ENCODE measurements around the gene SLC16A5. TPM values are rescaled to one million over a fixed set of nuclear protein-coding genes. Genes with fewer than 3 reads are reported as not detected.
"Not testable (repeated sequence)": the region's sequence is repeated elsewhere in the genome, so short reads cannot be mapped to it uniquely, and the experiment has no call there.

The SLC16A5 gene, protein sequence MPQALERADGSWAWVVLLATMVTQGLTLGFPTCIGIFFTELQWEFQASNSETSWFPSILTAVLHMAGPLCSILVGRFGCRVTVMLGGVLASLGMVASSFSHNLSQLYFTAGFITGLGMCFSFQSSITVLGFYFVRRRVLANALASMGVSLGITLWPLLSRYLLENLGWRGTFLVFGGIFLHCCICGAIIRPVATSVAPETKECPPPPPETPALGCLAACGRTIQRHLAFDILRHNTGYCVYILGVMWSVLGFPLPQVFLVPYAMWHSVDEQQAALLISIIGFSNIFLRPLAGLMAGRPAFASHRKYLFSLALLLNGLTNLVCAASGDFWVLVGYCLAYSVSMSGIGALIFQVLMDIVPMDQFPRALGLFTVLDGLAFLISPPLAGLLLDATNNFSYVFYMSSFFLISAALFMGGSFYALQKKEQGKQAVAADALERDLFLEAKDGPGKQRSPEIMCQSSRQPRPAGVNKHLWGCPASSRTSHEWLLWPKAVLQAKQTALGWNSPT
- polyA plus RNA-seq (2013) = 18.8 and 19.2 TPM in 2 replicates

DNA sequence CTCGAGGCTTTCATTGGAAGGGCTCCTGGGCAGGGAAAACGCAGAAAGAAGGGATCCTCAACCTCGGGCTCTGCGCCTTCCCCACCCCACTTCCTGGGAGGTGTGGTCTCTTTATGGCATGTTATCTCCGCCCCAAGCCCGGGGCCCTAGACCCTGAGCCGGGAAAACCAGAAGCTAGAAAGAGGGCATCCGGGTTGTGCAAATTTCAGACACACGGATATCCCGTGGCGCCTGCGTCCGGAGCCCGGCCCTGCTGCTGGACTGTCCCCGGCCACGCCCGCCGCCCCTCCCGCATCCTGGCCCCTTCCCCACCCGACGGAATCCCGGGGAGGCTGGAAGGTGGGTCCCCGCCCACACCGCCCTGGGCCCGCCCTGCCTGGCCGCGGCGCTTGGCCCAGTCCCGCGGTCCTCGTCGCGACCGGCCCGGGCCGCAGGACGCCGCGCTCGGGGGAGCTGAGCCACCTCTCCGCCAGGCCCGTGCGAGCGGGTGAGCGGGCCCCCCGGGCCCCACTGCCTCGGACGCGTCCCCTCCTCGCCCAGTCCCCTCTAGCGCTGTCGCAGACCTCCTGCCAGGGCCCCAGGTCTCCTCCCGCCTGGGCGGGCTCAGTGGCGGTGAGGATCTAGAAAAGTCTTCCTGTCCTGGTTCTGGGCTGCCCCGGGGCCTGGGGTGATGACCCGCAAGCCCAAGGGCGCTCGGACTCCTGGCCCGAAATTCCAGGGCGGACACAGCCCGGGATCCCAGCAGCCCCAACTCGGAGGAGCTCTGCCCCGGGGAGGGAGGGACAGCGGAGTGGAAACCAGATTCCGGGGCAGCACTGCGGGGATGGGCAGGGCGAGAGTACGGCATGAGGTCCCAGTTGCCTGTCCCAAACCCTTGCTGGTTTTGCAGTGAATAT is at the start of gene SLC16A5:
Gene SLC16A5, plus strand, starts transcription at position 397 of the 896 bp plus-strand sequence. CDS start 5,683 bp downstream, outside the sequence.
- no CpG with 5 or more reads among the region's 69 CpGs for WGBS (ENCODE audit: extremely low coverage, insufficient coverage, insufficient read length)
- no peaks in the 10 kb centered on the region for H3K36me3 ChIP-seq (ENCODE audit: control insufficient read depth in 1 of 2, insufficient read depth in 2 of 2, low read length in 2 of 2)
- peak within 1 kb of the TSS; percentile 96 for H2AK5ac ChIP-seq (ENCODE audit: low read length)
- H2BK5ac ChIP-seq (ENCODE audit: low read depth, low read length, poor library complexity) = peak within 1 kb of the TSS; percentile 99
- H3K4me2 ChIP-seq (ENCODE audit: low read length) = peak within 1 kb of the TSS; percentile 66
- peak within 1 kb of the TSS; percentile 91 for H2BK12ac ChIP-seq (ENCODE audit: low read length)
- H3K23ac ChIP-seq (ENCODE audit: low read length) = no peak within 1 kb of the TSS
- peak within 1 kb of the TSS; percentile 78 for H3K4me3 ChIP-seq (ENCODE audit: low read depth, low read length)
- peak within 1 kb of the TSS; percentile 99 for H3K14ac ChIP-seq (ENCODE audit: low read length)
- H3K27ac ChIP-seq (ENCODE audit: low read depth, low read length) = peak within 1 kb of the TSS; percentile 100
- H3K27me3 ChIP-seq (ENCODE audit: insufficient read depth, low read length) = no peaks in the 10 kb centered on the region
- peak within 1 kb of the TSS; percentile 98 for H3K18ac ChIP-seq (ENCODE audit: low read length)
- peak within 1 kb of the TSS; percentile 99 for H4K12ac ChIP-seq (ENCODE audit: low read depth, low read length)
- peak within 1 kb of the TSS; percentile 93 for H3K9ac ChIP-seq (ENCODE audit: low read length)
- peaks cover 23% of the 10 kb centered on the region for H3K79me1 ChIP-seq (ENCODE audit: low read length)
- H3K4ac ChIP-seq (ENCODE audit: low read depth, low read length) = peak within 1 kb of the TSS; percentile 97
- H3K4me1 ChIP-seq (ENCODE audit: control insufficient read depth in 1 of 2, insufficient read depth in 2 of 2, low read length in 2 of 2) = peaks cover 44 to 51% of the 10 kb centered on the region in 2 experiments
- H2AFZ ChIP-seq (ENCODE audit: insufficient read depth, low read length, poor library complexity) = peak within 1 kb of the TSS; percentile 84
- no peaks in the 10 kb centered on the region for H3K9me3 ChIP-seq (ENCODE audit: insufficient read depth, low read depth, low read length)
- peak; percentile 97 for DNase-seq
- H2BK120ac ChIP-seq (ENCODE audit: insufficient read depth, low read length, poor library complexity) = peak within 1 kb of the TSS; percentile 98
- H4K91ac ChIP-seq (ENCODE audit: low read depth, low read length) = peak within 1 kb of the TSS; percentile 100
- peaks cover 17% of the 10 kb centered on the region for H3K79me2 ChIP-seq (ENCODE audit: control insufficient read depth, insufficient read depth, low read length, poor library complexity)
- peak within 1 kb of the TSS; percentile 99 for H4K8ac ChIP-seq (ENCODE audit: low read depth, low read length)

DNA sequence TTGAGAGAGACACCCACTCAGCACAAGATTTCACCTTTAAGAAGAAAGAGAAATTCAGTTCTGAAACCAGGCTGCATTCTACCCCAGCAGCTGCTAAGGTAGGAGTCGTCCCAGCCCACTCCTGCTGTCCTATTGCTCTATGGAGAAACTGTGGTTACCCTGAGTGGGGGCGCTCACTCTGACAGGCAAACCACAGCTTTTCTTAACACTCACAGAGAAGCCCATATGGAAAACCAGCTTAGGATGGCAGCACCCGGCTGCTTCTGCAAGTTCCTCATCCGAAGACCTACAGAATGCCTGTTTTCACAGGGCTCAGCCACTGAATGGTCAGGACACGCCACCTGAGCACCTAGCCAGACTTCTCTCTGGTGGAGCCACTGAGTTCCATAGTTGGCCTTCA is 48.5 kb upstream of the SLC16A5 start:
- H3K9ac ChIP-seq (ENCODE audit: low read length) = no peak overlapping the region
- no peak overlapping the region for H2BK12ac ChIP-seq (ENCODE audit: low read length)
- no CpG with 5 or more reads among the region's 5 CpGs for WGBS (ENCODE audit: extremely low coverage, insufficient coverage, insufficient read length)
- no peak overlapping the region for H2AFZ ChIP-seq (ENCODE audit: insufficient read depth, low read length, poor library complexity)
- H4K91ac ChIP-seq (ENCODE audit: low read depth, low read length) = no peak overlapping the region
- H3K23ac ChIP-seq (ENCODE audit: low read length) = no peak overlapping the region
- H4K12ac ChIP-seq (ENCODE audit: low read depth, low read length) = no peak overlapping the region
- peaks cover 8% of the 10 kb centered on the region for H3K79me1 ChIP-seq (ENCODE audit: low read length)
- H2AK5ac ChIP-seq (ENCODE audit: low read length) = no peak overlapping the region
- H2BK120ac ChIP-seq (ENCODE audit: insufficient read depth, low read length, poor library complexity) = no peak overlapping the region
- H3K79me2 ChIP-seq (ENCODE audit: control insufficient read depth, insufficient read depth, low read length, poor library complexity) = peaks cover 5% of the 10 kb centered on the region
- no peak overlapping the region for H3K27ac ChIP-seq (ENCODE audit: low read depth, low read length)
- DNase-seq = no peak
- no peak overlapping the region for H3K14ac ChIP-seq (ENCODE audit: low read length)
- H4K8ac ChIP-seq (ENCODE audit: low read depth, low read length) = no peak overlapping the region
- H3K27me3 ChIP-seq (ENCODE audit: insufficient read depth, low read length) = no peaks in the 10 kb centered on the region
- H3K4me2 ChIP-seq (ENCODE audit: low read length) = no peak overlapping the region
- no peak overlapping the region for H3K18ac ChIP-seq (ENCODE audit: low read length)
- H3K36me3 ChIP-seq (ENCODE audit: control insufficient read depth in 1 of 2, insufficient read depth in 2 of 2, low read length in 2 of 2) = peaks cover 20 to 31% of the 10 kb centered on the region in 2 experiments
- no peak overlapping the region for H3K4ac ChIP-seq (ENCODE audit: low read depth, low read length)
- peaks cover 0 to 6% of the 10 kb centered on the region in 2 experiments for H3K4me1 ChIP-seq (ENCODE audit: control insufficient read depth in 1 of 2, insufficient read depth in 2 of 2, low read length in 2 of 2)
- no peak overlapping the region for H2BK5ac ChIP-seq (ENCODE audit: low read depth, low read length, poor library complexity)
- H3K4me3 ChIP-seq (ENCODE audit: low read depth, low read length) = no peak overlapping the region
- H3K9me3 ChIP-seq (ENCODE audit: insufficient read depth, low read depth, low read length) = peaks cover 1% of the 10 kb centered on the region

DNA sequence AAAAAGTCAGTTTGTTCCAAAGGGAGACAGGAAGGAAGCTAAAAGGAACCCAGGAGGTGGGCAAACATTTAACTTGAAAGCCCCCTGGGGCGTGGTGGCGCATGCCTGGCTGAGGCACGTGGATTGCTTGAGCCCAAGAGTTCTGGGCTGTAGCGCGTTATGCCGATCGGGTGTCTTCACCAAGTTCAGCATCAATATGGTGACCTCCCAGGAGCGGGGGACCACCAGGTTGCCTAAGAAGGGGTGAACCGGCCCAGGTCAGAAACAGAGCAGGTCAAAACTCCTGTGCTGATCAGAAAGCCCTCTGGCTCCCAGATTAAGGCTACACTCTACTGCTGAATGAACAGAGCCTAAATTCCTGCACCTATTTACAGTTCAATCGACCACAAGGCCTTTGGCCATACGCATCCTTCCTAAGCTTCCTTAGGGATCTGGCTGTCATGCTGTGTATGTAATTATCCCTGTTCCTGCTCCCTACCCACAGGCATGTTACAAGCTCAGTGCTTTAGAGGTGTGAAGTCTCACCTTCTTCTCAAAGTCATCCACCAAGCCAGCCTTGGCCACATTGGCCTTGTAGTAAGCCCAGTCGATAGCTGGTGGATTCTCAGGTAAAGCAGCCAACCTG is 46.0 kb upstream of the SLC16A5 start:
- H2BK120ac ChIP-seq (ENCODE audit: insufficient read depth, low read length, poor library complexity) = no peak overlapping the region
- no peak overlapping the region for H3K27ac ChIP-seq (ENCODE audit: low read depth, low read length)
- no CpG with 5 or more reads among the region's 12 CpGs for WGBS (ENCODE audit: extremely low coverage, insufficient coverage, insufficient read length)
- H4K12ac ChIP-seq (ENCODE audit: low read depth, low read length) = no peak overlapping the region
- no peak overlapping the region for H4K8ac ChIP-seq (ENCODE audit: low read depth, low read length)
- H3K4me3 ChIP-seq (ENCODE audit: low read depth, low read length) = no peak overlapping the region
- H3K14ac ChIP-seq (ENCODE audit: low read length) = no peak overlapping the region
- DNase-seq = no peak
- H3K9ac ChIP-seq (ENCODE audit: low read length) = no peak overlapping the region
- no peak overlapping the region for H2AFZ ChIP-seq (ENCODE audit: insufficient read depth, low read length, poor library complexity)
- no peaks in the 10 kb centered on the region for H3K27me3 ChIP-seq (ENCODE audit: insufficient read depth, low read length)
- H2BK5ac ChIP-seq (ENCODE audit: low read depth, low read length, poor library complexity) = no peak overlapping the region
- no peak overlapping the region for H3K23ac ChIP-seq (ENCODE audit: low read length)
- H3K4me2 ChIP-seq (ENCODE audit: low read length) = no peak overlapping the region
- H3K4ac ChIP-seq (ENCODE audit: low read depth, low read length) = no peak overlapping the region
- peaks cover 4% of the 10 kb centered on the region for H3K79me1 ChIP-seq (ENCODE audit: low read length)
- peaks cover 2% of the 10 kb centered on the region in 2 experiments for H3K4me1 ChIP-seq (ENCODE audit: control insufficient read depth in 1 of 2, insufficient read depth in 2 of 2, low read length in 2 of 2)
- H4K91ac ChIP-seq (ENCODE audit: low read depth, low read length) = no peak overlapping the region
- peaks cover 18 to 31% of the 10 kb centered on the region in 2 experiments for H3K36me3 ChIP-seq (ENCODE audit: control insufficient read depth in 1 of 2, insufficient read depth in 2 of 2, low read length in 2 of 2)
- H3K79me2 ChIP-seq (ENCODE audit: control insufficient read depth, insufficient read depth, low read length, poor library complexity) = peaks cover 5% of the 10 kb centered on the region
- H3K18ac ChIP-seq (ENCODE audit: low read length) = no peak overlapping the region
- no peak overlapping the region for H2AK5ac ChIP-seq (ENCODE audit: low read length)
- no peak overlapping the region for H2BK12ac ChIP-seq (ENCODE audit: low read length)
- no peaks in the 10 kb centered on the region for H3K9me3 ChIP-seq (ENCODE audit: insufficient read depth, low read depth, low read length)

DNA sequence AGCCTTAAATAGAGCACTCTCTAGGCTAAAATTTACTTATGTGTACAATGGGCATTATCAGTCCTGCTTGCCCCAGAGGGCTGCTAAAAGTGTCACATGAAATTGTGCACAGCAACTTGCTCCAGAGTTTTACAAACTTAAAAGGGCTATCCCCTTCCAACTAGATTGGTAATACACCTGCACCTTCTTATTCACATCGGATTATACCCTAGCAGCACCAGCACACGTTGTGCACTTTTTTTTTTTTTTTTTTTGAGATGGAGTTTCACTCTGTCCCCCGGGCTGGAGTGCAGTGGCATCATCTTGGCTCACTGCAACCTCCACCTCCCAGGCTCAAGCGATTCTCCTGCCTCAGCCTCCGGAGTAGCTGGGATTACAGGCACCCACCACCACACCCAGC is 44.0 kb upstream of the SLC16A5 start:
- not testable (repeated sequence) for H3K9me3 ChIP-seq (ENCODE audit: insufficient read depth, low read depth, low read length); H2BK5ac ChIP-seq (ENCODE audit: low read depth, low read length, poor library complexity); H4K8ac ChIP-seq (ENCODE audit: low read depth, low read length); H3K4me1 ChIP-seq (ENCODE audit: control insufficient read depth in 1 of 2, insufficient read depth in 2 of 2, low read length in 2 of 2); H3K18ac ChIP-seq (ENCODE audit: low read length); H4K91ac ChIP-seq (ENCODE audit: low read depth, low read length); H2BK12ac ChIP-seq (ENCODE audit: low read length); H3K27me3 ChIP-seq (ENCODE audit: insufficient read depth, low read length); H3K4ac ChIP-seq (ENCODE audit: low read depth, low read length); H3K27ac ChIP-seq (ENCODE audit: low read depth, low read length); H3K79me1 ChIP-seq (ENCODE audit: low read length); H3K23ac ChIP-seq (ENCODE audit: low read length); DNase-seq; H3K14ac ChIP-seq (ENCODE audit: low read length); H3K9ac ChIP-seq (ENCODE audit: low read length); H4K12ac ChIP-seq (ENCODE audit: low read depth, low read length); H3K4me2 ChIP-seq (ENCODE audit: low read length); H2AFZ ChIP-seq (ENCODE audit: insufficient read depth, low read length, poor library complexity); H3K4me3 ChIP-seq (ENCODE audit: low read depth, low read length); H2BK120ac ChIP-seq (ENCODE audit: insufficient read depth, low read length, poor library complexity); H2AK5ac ChIP-seq (ENCODE audit: low read length)
- Histone ChIP-seq H3K36me3 (ENCODE audit: control insufficient read depth in 1 of 2, insufficient read depth in 2 of 2, low read length in 2 of 2) (peaks cover 18 to 28% of the 10 kb centered on the region in 2 experiments), H3K79me2 (ENCODE audit: control insufficient read depth, insufficient read depth, low read length, poor library complexity) (peaks cover 12% of the 10 kb centered on the region)
- WGBS (ENCODE audit: extremely low coverage, insufficient coverage, insufficient read length) = no CpG with 5 or more reads among the region's 5 CpGs
